Mesothelial cell of epicardium (in vitro differentiated cells): ENCODE measurements around the gene CASQ2. TPM values are rescaled to one million over a fixed set of nuclear protein-coding genes. Genes with fewer than 3 reads are reported as not detected.

Experiments used
- DNase-seq, 2 experiments: peaks; one replicate each; pipeline ENCODE4 v3.0.0; 2021; ENCODE audit warnings: low spot score in 2 of 2; ENCODE audit not compliant: unreplicated experiment in 2 of 2
- H3K27ac Mint-ChIP-seq: 2 replicates; pipeline ENCODE4 v1.8.0; 2021; ENCODE audit warnings: mixed read lengths
- H3K27me3 Mint-ChIP-seq: 2 replicates; pipeline ENCODE4 v1.8.0; 2021; ENCODE audit warnings: low read depth, mixed read lengths
- H3K36me3 Mint-ChIP-seq: 2 replicates; pipeline ENCODE4 v1.8.0; 2021; ENCODE audit warnings: mixed read lengths
- H3K4me1 Mint-ChIP-seq: 2 replicates; pipeline ENCODE4 v1.8.0; 2021; ENCODE audit warnings: mixed read lengths
- H3K4me3 Mint-ChIP-seq: 2 replicates; pipeline ENCODE4 v1.8.0; 2021; ENCODE audit warnings: mild to moderate bottlenecking, moderate library complexity, mixed read lengths
- H3K9me3 Mint-ChIP-seq: 2 replicates; pipeline ENCODE4 v1.8.0; 2021; ENCODE audit warnings: mixed read lengths
- CTCF ChIP-seq: fragments of 200-600 bp; sonication (generic); IDR thresholded peaks from one replicate; pipeline ENCODE4 v1.5.0; 2021; ENCODE audit warnings: antibody characterized with exemption; ENCODE audit not compliant: unreplicated experiment
- total RNA-seq: library from RNA; stranded (reverse); gene quantifications from 3 replicates; pipeline ENCODE4 v1.2.1, GENCODE V29; 2021

Gene CASQ2
- total RNA-seq, 1 donor from 2014 or later, result 0.13 TPM

DNA sequence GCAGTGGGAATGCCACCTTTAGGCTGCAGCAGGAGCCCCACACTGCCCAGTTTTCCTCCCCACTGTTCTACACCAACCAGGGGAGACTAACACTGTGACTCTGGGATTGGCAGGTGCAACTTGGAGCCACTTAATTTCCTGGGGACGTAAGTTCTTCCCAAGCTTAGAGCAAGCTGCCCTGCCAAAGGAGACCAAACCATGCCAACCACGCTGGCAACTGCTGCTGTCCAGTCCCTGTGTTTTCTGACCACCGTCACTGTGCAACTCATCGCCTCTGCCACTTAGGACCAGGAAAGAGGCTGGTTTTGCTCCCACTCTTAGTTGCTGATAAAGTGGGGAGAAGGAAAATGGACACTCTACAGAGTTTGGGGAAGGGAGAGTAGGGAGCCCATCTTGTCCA, 76.3 kb downstream of the CASQ2 start:
- Mint-ChIP-seq H3K9me3 (no peaks in the 10 kb centered on the region), H3K27ac (no peak overlapping the region), H3K4me3 (no peak overlapping the region), H3K27me3 (no peaks in the 10 kb centered on the region), H3K4me1 (peaks cover 15% of the 10 kb centered on the region), H3K36me3 (peaks cover 16% of the 10 kb centered on the region)
- no peak for TF ChIP-seq CTCF
- DNase-seq, result no peak

DNA sequence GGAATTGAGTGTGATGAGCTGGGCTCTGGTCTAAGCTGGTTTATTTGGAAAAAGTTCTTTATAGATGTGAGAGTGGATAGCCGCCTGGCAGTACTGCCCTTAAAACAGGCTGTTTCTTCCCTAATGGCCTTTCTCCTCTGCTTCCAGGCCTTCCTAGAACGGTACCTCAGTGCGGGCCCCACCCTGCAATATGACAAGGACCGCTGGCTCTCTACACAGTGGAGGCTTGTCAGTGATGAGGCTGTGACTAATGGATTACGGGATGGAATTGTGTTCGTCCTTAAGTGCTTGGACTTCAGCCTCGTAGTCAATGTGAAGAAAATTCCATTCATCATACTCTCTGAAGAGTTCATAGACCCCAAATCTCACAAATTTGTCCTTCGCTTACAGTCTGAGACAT, 77.5 kb downstream of the CASQ2 start:
- Mint-ChIP-seq H3K36me3 (peaks cover 19% of the 10 kb centered on the region), H3K27ac (no peak overlapping the region), H3K9me3 (no peaks in the 10 kb centered on the region), H3K27me3 (no peaks in the 10 kb centered on the region), H3K4me3 (no peak overlapping the region), H3K4me1 (peaks cover 15% of the 10 kb centered on the region)
- no peak for TF ChIP-seq CTCF
- no peak for DNase-seq

DNA sequence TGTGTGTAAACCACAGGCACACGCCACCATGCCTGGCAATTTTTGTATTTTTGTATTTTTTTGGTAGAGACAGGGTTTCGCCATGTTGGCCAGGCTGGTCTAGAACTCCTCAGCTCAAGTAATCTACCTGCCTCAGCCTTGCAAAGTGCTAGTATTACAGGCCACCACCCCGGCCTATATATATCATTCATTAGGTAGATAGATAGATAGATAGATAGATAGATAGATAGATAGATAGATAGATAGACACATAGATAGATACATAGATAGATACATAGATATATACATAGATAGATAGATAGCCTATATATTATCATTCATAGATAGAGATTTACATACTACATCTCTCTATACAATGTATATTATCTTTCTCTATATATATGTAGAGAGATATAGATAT, 80.8 kb downstream of the CASQ2 start:
- Mint-ChIP-seq H3K27me3 (no peaks in the 10 kb centered on the region), H3K4me3 (no peak overlapping the region), H3K27ac (no peak overlapping the region), H3K4me1 (peaks cover 1% of the 10 kb centered on the region), H3K36me3 (peaks cover 33% of the 10 kb centered on the region), H3K9me3 (no peaks in the 10 kb centered on the region)
- no peak for DNase-seq
- TF ChIP-seq CTCF, result no peak

DNA sequence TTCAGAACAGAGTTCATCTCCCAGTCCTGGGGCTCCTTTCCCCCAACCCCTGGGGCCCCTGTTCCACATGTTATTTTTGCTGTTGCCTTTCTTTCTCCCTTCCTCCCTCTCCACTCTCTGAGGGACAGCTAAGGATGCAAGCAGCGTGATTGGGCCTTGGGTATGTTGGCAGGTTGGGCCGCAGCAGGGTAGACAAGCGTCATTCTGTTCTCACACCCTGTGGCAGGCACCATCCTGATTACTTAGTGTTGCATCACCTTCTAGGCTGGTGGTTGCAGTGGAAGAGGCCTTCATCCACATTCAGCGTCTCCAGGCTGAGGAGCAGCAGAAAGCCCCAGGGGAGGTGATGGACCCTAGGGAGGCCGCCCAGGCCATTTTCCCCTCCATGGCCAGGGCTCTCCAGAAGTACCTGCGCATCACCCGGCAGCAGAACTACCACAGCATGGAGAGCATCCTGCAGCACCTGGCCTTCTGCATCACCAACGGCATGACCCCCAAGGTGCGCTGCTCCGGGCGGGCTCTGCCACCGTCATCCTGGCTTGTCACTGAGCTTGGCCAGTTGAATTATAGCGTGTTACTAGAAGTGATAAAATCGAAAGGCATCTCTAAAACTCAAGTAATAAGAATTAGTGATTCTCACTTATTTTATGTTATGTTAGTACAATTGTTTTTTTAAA, 83.3 kb downstream of the CASQ2 start:
- Mint-ChIP-seq H3K9me3 (no peaks in the 10 kb centered on the region), H3K4me1 (no peaks in the 10 kb centered on the region), H3K27me3 (no peaks in the 10 kb centered on the region), H3K36me3 (peaks cover 34% of the 10 kb centered on the region), H3K4me3 (no peak overlapping the region), H3K27ac (no peak overlapping the region)
- no peak for TF ChIP-seq CTCF
- no peak for DNase-seq

GRCh38 chr1:115682792-115683191, 85.7 kb downstream of the CASQ2 start:
- Mint-ChIP-seq H3K36me3 (peaks cover 30% of the 10 kb centered on the region), H3K27ac (no peak overlapping the region), H3K27me3 (no peaks in the 10 kb centered on the region), H3K9me3 (no peaks in the 10 kb centered on the region), H3K4me1 (peaks cover 12% of the 10 kb centered on the region), H3K4me3 (no peak overlapping the region)
- no peak for DNase-seq
- no peak for TF ChIP-seq CTCF

DNA sequence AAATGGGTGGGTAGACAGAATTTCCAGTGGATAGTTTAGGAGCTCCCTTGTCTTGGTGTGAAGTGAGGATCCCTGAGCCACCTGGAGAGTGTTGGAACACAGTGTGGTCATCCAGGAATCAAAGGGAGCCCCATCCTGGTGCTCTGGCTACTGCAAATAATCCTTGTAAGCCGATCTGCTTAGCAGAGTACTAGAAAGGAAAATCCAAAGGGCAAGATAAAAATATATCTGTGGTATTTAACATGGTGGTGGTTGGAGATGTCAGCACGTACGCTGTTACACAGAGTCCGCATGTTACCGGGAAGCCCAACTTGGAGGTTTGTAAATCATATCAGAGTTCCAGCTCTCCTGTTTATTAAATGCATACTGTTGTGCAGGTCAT, 87.8 kb downstream of the CASQ2 start:
- Mint-ChIP-seq H3K27ac (no peak overlapping the region), H3K4me3 (no peak overlapping the region), H3K9me3 (no peaks in the 10 kb centered on the region), H3K27me3 (no peaks in the 10 kb centered on the region), H3K4me1 (peaks cover 22% of the 10 kb centered on the region), H3K36me3 (peaks cover 26% of the 10 kb centered on the region)
- TF ChIP-seq CTCF, result no peak
- no peak for DNase-seq
